ENCODE results near the gene DBX1. TPM values are rescaled to one million over a fixed set of nuclear protein-coding genes. Genes with fewer than 3 reads are reported as not detected.

Gene DBX1
- total and polyA plus RNA-seq, 2 of the 13 experiments (the other 11 are each of a cell fraction or from before 2014, with no cell fraction given) = not detected

DNA sequence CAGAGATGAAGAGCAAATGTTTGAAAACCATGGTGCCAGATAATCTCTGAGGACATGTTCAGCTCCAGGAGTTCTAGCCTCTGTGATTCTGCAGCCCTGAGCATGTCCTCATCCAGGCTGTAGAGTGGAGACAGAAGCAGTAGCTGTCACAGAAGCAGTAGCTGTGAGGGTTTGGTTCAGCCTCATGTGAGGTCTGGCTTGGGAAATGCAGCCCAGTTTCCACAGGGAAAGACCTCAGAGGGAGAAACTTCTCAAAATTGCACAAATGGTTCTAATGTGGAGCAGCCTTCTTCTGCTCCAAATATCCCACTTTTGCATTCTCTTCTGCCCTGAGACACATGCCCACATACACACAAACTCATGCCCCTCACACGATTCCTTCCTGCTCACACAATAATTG lies 48.4 kb downstream of the DBX1 start:
- no peak for ATAC-seq
- in situ Hi-C loops (cut with HindIII; ENCODE audit: extremely low pct_ligation_motif_present, low pct_unique_long_range_greater_than_20kb) (loop anchor here (5.0 kb wide), 1 partner anchor 175 kb away; no protein-coding TSS in a partner anchor), intact Hi-C loops (cut with micrococcal nuclease; ENCODE audit: unreplicated experiment) (loop anchor here (1.0 to 5.0 kb wide), 3 partner anchors 75 to 207 kb away; no protein-coding TSS in a partner anchor)
- Histone ChIP-seq H3K27me3 (ENCODE audit: control insufficient read depth in 1 of 2, insufficient read depth in 2 of 2, low read length in 2 of 2) (no peaks in the 10 kb centered on the region), H3K4me2 (ENCODE audit: low read depth, low read length) (no peak overlapping the region), H3K79me2 (ENCODE audit: insufficient read depth, low read length) (no peaks in the 10 kb centered on the region), H4K20me1 (ENCODE audit: insufficient read depth, low read length) (no peaks in the 10 kb centered on the region), H3K9ac (ENCODE audit: insufficient read depth, low read depth, low read length) (no peak overlapping the region), H3K9me3 (ENCODE audit: low read length) (no peaks in the 10 kb centered on the region), H3K4me3 (replicated peaks in 1 of 3; ENCODE audit: insufficient read depth in 1 of 3, low read depth in 2 of 3, low read length in 3 of 3) (no peak overlapping the region), H3K27ac (ENCODE audit: extremely low read length, insufficient read depth, low read length) (no peak overlapping the region), H2AFZ (ENCODE audit: low read length) (no peak overlapping the region), H3K4me1 (ENCODE audit: insufficient read depth, low read length) (no peaks in the 10 kb centered on the region), H3K36me3 (replicated peaks in 1 of 2; ENCODE audit: control insufficient read depth in 1 of 2, insufficient read depth in 2 of 2, low read length in 2 of 2) (peaks cover 29 to 83% of the 10 kb centered on the region in 2 experiments)
- BruUV-seq (replicated peaks) = no TSS peak
- WGBS (ENCODE audit: low lambda C conversion rate) = 100% methylated on average over 1 of the region's 1 CpG
- no peak for FAIRE-seq
- no peak for DNase-seq (ENCODE audit: low spot score)
- ChIA-PET POLR2A (no interaction called here), CTCF (ENCODE audit: low intra/inter-chr PET ratio, low total read pairs) (interaction anchor here (3.5 kb wide), 1 partner anchor 161 kb away, joined by 30 read pairs; no protein-coding TSS in a partner anchor)
- TF ChIP-seq ZKSCAN8 (CRISPR knock-in tag; IDR thresholded peaks at IDR 0.05; ENCODE audit: borderline replicate concordance) (no peak), AFF4 (CRISPR knock-in tag; IDR thresholded peaks at IDR 0.05) (no peak), FOXC1 (CRISPR knock-in tag; IDR thresholded peaks at IDR 0.05; ENCODE audit: borderline replicate concordance) (no peak), TBX2 (CRISPR knock-in tag; IDR thresholded peaks at IDR 0.05; ENCODE audit: borderline replicate concordance) (no peak), CCDC6 (CRISPR knock-in tag; IDR thresholded peaks at IDR 0.05) (no peak), ZBED4 (CRISPR knock-in tag; IDR thresholded peaks at IDR 0.05; ENCODE audit: borderline replicate concordance) (no peak), JUND (CRISPR knock-in tag; IDR thresholded peaks at IDR 0.05) (no peak)

Data from HepG2 (cell line).